ENCODE results near the gene EPO. TPM values are rescaled to one million over a fixed set of nuclear protein-coding genes. Genes with fewer than 3 reads are reported as not detected.
"Not testable (repeated sequence)": the region's sequence is repeated elsewhere in the genome, so short reads cannot be mapped to it uniquely, and the experiment has no call there.

The EPO gene
- total RNA-seq, 1 donor from 2014 or later = 0.40 TPM

GRCh38 chr7:100762841-100763240 lies 42.6 kb downstream of the EPO start:
- H3K4me3 Mint-ChIP-seq; DNase-seq; H3K36me3 Mint-ChIP-seq (ENCODE audit: low read depth); H3K9me3 Mint-ChIP-seq; H3K27me3 Mint-ChIP-seq; H3K4me1 Mint-ChIP-seq; H3K27ac Mint-ChIP-seq; intact Hi-C loops (cut with micrococcal nuclease): not testable (repeated sequence)

- intact Hi-C loops (cut with micrococcal nuclease) = no loop called here
- DNase-seq = no peak
- no peaks in the 10 kb centered on the region for H3K27me3 Mint-ChIP-seq
- no peaks in the 10 kb centered on the region for H3K9me3 Mint-ChIP-seq
- no peak overlapping the region for H3K27ac Mint-ChIP-seq
- H3K4me3 Mint-ChIP-seq = no peak overlapping the region
- no peaks in the 10 kb centered on the region for H3K4me1 Mint-ChIP-seq
- no peaks in the 10 kb centered on the region for H3K36me3 Mint-ChIP-seq (ENCODE audit: low read depth)
These were observed 43.4 kb downstream of the EPO start for GRCh38 chr7:100763556-100764140.

- Mint-ChIP-seq H3K4me1 (no peaks in the 10 kb centered on the region), H3K27ac (no peak overlapping the region), H3K9me3 (no peaks in the 10 kb centered on the region), H3K27me3 (peaks cover 2% of the 10 kb centered on the region), H3K36me3 (ENCODE audit: low read depth) (no peaks in the 10 kb centered on the region), H3K4me3 (no peak overlapping the region)
- no peak for DNase-seq
- intact Hi-C loops (cut with micrococcal nuclease) = no loop called here
These were observed 44.6 kb downstream of the EPO start for GRCh38 chr7:100764841-100765240.

GRCh38 chr7:100765250-100765649 lies 45.0 kb downstream of the EPO start:
- Mint-ChIP-seq H3K36me3 (ENCODE audit: low read depth) (no peaks in the 10 kb centered on the region), H3K27ac (no peak overlapping the region)
- intact Hi-C loops (cut with micrococcal nuclease) = no loop called here

GRCh38 chr7:100768784-100769183 lies 48.5 kb downstream of the EPO start:
- H3K4me1 Mint-ChIP-seq = no peaks in the 10 kb centered on the region
- H3K36me3 Mint-ChIP-seq (ENCODE audit: low read depth) = no peaks in the 10 kb centered on the region
- no peak overlapping the region for H3K4me3 Mint-ChIP-seq
- peaks cover 2% of the 10 kb centered on the region for H3K27me3 Mint-ChIP-seq
- intact Hi-C loops (cut with micrococcal nuclease) = no loop called here
- no peak overlapping the region for H3K27ac Mint-ChIP-seq
- DNase-seq = no peak
- no peaks in the 10 kb centered on the region for H3K9me3 Mint-ChIP-seq

More at GRCh38 chr7:100765250-100765649, 45.0 kb downstream of the EPO start:
- H3K4me1 Mint-ChIP-seq = no peaks in the 10 kb centered on the region
- DNase-seq = no peak
- no peaks in the 10 kb centered on the region for H3K9me3 Mint-ChIP-seq
- H3K27me3 Mint-ChIP-seq = peaks cover 2% of the 10 kb centered on the region
- H3K4me3 Mint-ChIP-seq = no peak overlapping the region

Other genes with a start within 250 kb of the EPO start
- gene TSC22D4, start 241.3 kb upstream of the EPO start, total RNA-seq = 113 and 121 TPM in 2 replicates
- 0.17 and 0.49 TPM in 2 replicates for gene NYAP1, start 236.5 kb upstream of the EPO start, total RNA-seq
- gene AGFG2, start 181.3 kb upstream of the EPO start, total RNA-seq = 112 and 114 TPM in 2 replicates
- 9.2 and 11.3 TPM in 2 replicates for gene SAP25, start 146.6 kb upstream of the EPO start, total RNA-seq
- 86.0 and 89.2 TPM in 2 replicates for gene LRCH4, start 134.3 kb upstream of the EPO start, total RNA-seq
- 0.38 and 0.42 TPM in 2 replicates for gene FBXO24, start 134.1 kb upstream of the EPO start, total RNA-seq
- gene PCOLCE, start 118.1 kb upstream of the EPO start, total RNA-seq = 4.8 and 5.0 TPM in 2 replicates
- 11.3 and 12.1 TPM in 2 replicates for gene MOSPD3, start 107.9 kb upstream of the EPO start, total RNA-seq
- 20.7 and 21.2 TPM in 2 replicates for gene TFR2, start 78.9 kb upstream of the EPO start, total RNA-seq
- not detected in 2 replicates for gene ACTL6B, start 64.0 kb upstream of the EPO start, total RNA-seq
- 205 and 211 TPM in 2 replicates for gene GNB2, start 46.7 kb upstream of the EPO start, total RNA-seq
- 48.8 and 52.2 TPM in 2 replicates for gene GIGYF1, start 26.2 kb upstream of the EPO start, total RNA-seq
- 77.3 and 77.7 TPM in 2 replicates for gene POP7, start 14.3 kb upstream of the EPO start, total RNA-seq
- gene ZAN, start 13.1 kb downstream of the EPO start, total RNA-seq = not detected in 2 replicates
- 2.7 and 3.0 TPM in 2 replicates for gene EPHB4, start 107.1 kb downstream of the EPO start, total RNA-seq
- gene SLC12A9, start 132.2 kb downstream of the EPO start, total RNA-seq = 37.3 and 41.2 TPM in 2 replicates
- gene TRIP6, start 146.9 kb downstream of the EPO start, total RNA-seq = 42.7 and 47.6 TPM in 2 replicates
- 300 and 318 TPM in 2 replicates for gene SRRT, start 154.6 kb downstream of the EPO start, total RNA-seq
- 4.5 TPM in 2 replicates for gene UFSP1, start 169.2 kb downstream of the EPO start, total RNA-seq
- gene ACHE, start 175.4 kb downstream of the EPO start, total RNA-seq = not detected in 2 replicates
- gene MUC3A, start 229.1 kb downstream of the EPO start, total RNA-seq = not detected in 2 replicates
- gene MUC12, start 249.1 kb downstream of the EPO start, total RNA-seq = 0.76 and 1.5 TPM in 2 replicates

All from activated CD4-positive, alpha-beta T cell treated with anti-CD3 and anti-CD28 coated beads, Interleukin-2, amount 10 ng/mL, durations not matched to agents 24 days and 14 days (primary cell).